ENCODE measurements around the gene COLEC11. TPM values are rescaled to one million over a fixed set of nuclear protein-coding genes. Genes with fewer than 3 reads are reported as not detected.

The COLEC11 gene
- total and polyA plus RNA-seq, 9 of the 15 experiments (the other 6 are each of a cell fraction or from before 2014, with no cell fraction given) = 0.32 to 4.3 (median 1.8) TPM

DNA sequence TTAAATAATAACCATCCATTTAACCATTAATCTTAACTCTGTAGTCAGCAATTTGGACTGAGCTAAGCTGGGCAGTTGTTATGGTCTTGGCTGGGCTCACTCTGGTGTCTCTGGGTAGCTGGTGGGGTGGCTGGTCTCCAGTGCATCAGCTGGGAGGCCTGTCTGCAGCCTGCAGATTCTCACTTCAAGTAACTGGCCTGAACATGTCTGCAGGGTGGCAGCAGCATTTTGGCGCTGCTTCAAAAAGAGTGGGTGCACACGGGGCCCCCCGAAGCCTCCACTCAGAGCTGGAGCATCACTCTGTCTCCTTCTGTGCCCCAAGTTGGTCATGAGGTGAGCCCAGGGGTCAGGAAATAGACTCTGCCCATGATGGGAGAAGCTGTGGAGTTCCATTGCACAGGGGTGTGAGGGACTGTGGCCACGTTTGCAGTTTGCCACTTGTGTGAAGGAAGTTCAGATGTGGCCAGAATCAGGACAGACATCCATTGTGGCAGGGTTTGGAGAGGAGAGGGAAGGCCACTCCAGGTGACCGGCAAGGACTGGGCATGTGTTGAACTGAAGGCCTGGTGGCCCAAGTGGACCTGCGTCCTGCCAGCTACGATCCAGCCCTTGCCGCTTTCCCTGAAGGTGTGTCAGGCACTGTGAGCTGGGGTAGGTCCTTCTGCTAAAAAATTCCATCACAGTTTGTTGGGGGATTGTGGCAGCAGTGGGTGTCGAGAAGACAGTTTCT lies 58.1 kb downstream of the COLEC11 start (continued):
- TF ChIP-seq RERE (CRISPR knock-in tag; IDR thresholded peaks at IDR 0.05; ENCODE audit: borderline replicate concordance) (no peak), ELK3 (CRISPR knock-in tag; IDR thresholded peaks at IDR 0.05) (no peak), ZNF212 (CRISPR knock-in tag; IDR thresholded peaks at IDR 0.05) (no peak)
